ENCODE results near the gene TKTL1. TPM values are rescaled to one million over a fixed set of nuclear protein-coding genes. Genes with fewer than 3 reads are reported as not detected.

Gene TKTL1
- total and polyA plus RNA-seq, 2 of the 4 experiments (the other 2 are of a cell fraction), result not detected

- CTCF ChIA-PET, result no interaction called here
- DNase-seq, result peak; percentile 24
- Histone ChIP-seq H4K8ac (ENCODE audit: low read depth in 2 of 2, low read length in 2 of 2) (no peak overlapping the region), H3K23ac (ENCODE audit: low read depth, low read length) (no peak overlapping the region), H3K14ac (replicated peaks; ENCODE audit: low read depth, low read length) (no peak overlapping the region), H4K20me1 (ENCODE audit: insufficient read depth, low read length) (no peaks in the 10 kb centered on the region; the same call in 1 of the 2 replicates), H3K56ac (ENCODE audit: extremely low read depth, insufficient read depth, low read length) (no peak overlapping the region), H3K4me1 (ENCODE audit: control insufficient read depth, insufficient read depth, low read length) (peaks cover 4% of the 10 kb centered on the region; the same call in 1 of the 2 replicates), H2BK5ac (ENCODE audit: low read depth, low read length, poor library complexity, severe bottlenecking) (no peak overlapping the region), H3K36me3 (ENCODE audit: control insufficient read depth, insufficient read depth, low read length) (no peaks in the 10 kb centered on the region), H2BK15ac (ENCODE audit: low read depth, low read length) (no peak overlapping the region), H3K79me1 (ENCODE audit: low read depth in 1 of 2, low read length in 2 of 2) (no peaks in the 10 kb centered on the region), H3K4me2 (ENCODE audit: low read depth, low read length) (no peak overlapping the region), H3K4ac (ENCODE audit: low read depth, low read length) (no peak overlapping the region), H3K18ac (ENCODE audit: low read depth, low read length) (no peak overlapping the region), H3K9me1 (ENCODE audit: insufficient read depth, low read length) (no peaks in the 10 kb centered on the region), H3K4me3 (ENCODE audit: insufficient read depth, low read depth, low read length) (no peak overlapping the region), H4K5ac (ENCODE audit: low read depth, low read length) (no peak overlapping the region), H3K9me3 (ENCODE audit: control insufficient read depth, insufficient read depth, low read length) (no peaks in the 10 kb centered on the region), H2AK9ac (replicated peaks; ENCODE audit: low read depth, low read length, poor library complexity) (no peak overlapping the region), H3K9ac (ENCODE audit: low read depth, low read length) (no peak overlapping the region), H3K27ac (ENCODE audit: insufficient read depth, low read length) (no peak overlapping the region), H2BK120ac (ENCODE audit: low read depth, low read length) (no peak overlapping the region), H3K27me3 (ENCODE audit: control insufficient read depth, insufficient read depth, low read length) (peaks cover 53% of the 10 kb centered on the region), H4K91ac (ENCODE audit: insufficient read depth, low read depth, low read length) (no peak overlapping the region), H2AK5ac (ENCODE audit: low read depth, low read length) (no peak overlapping the region), H2BK20ac (ENCODE audit: low read depth, low read length) (no peak overlapping the region), H2AFZ (replicated peaks; ENCODE audit: low read length, poor library complexity) (no peak overlapping the region)
- intact Hi-C loops (cut with micrococcal nuclease) (no loop called here), in situ Hi-C loops (cut with MboI; ENCODE audit: low sequenced_read_pairs) (no loop called here), dilution Hi-C loops (cut with HindIII; ENCODE audit: low sequenced_read_pairs, unreplicated experiment) (no loop called here)
- POLR2A ChIA-PET (ENCODE audit: unreplicated experiment), result no interaction called here
- ATAC-seq (ENCODE audit: low read depth), result no peak
- no peak for TF ChIP-seq SMC3 (IDR thresholded peaks at IDR 0.05; ENCODE audit: low read depth, low read length)
- TF ChIP-seq MAZ (IDR thresholded peaks at IDR 0.05; ENCODE audit: borderline replicate concordance, low read depth, low read length), result no peak
- TF ChIP-seq RFX5 (IDR thresholded peaks at IDR 0.05; ENCODE audit: low read depth, low read length), result no peak
- TF ChIP-seq RCOR1 (IDR thresholded peaks at IDR 0.05; ENCODE audit: insufficient replicate concordance, low read length), result no peak
- TF ChIP-seq NFE2L2 (IDR thresholded peaks at IDR 0.05; ENCODE audit: low read depth, low read length), result no peak
- TF ChIP-seq POLR2A (IDR thresholded peaks at IDR 0.05; ENCODE audit: low read depth, low read length), result no peak
- no peak for TF ChIP-seq FOS (IDR thresholded peaks at IDR 0.05; ENCODE audit: low read depth, low read length)
- TF ChIP-seq CTCF (conservative IDR thresholded peaks at IDR 0.05; ENCODE audit: low read depth, low read length), result no peak
- no peak for TF ChIP-seq RAD21 (IDR thresholded peaks at IDR 0.05; ENCODE audit: low read length)
- no peak for TF ChIP-seq BHLHE40 (IDR thresholded peaks at IDR 0.05; ENCODE audit: low read depth, low read length)
- TF ChIP-seq ELK1 (IDR thresholded peaks at IDR 0.05; ENCODE audit: borderline replicate concordance, low read depth, low read length), result no peak
- TF ChIP-seq MAFK (IDR thresholded peaks at IDR 0.05; ENCODE audit: low read depth, low read length), result no peak
- no peak for TF ChIP-seq CHD1 (IDR thresholded peaks at IDR 0.05; ENCODE audit: low read depth, low read length)
- TF ChIP-seq CEBPB (IDR thresholded peaks at IDR 0.05; ENCODE audit: low read depth, low read length), result no peak
- no peak for TF ChIP-seq MXI1 (IDR thresholded peaks at IDR 0.05; ENCODE audit: borderline replicate concordance, low read depth, low read length)
- no TSS peak for BruUV-seq (replicated peaks)
- no CpG with 5 or more reads among the region's 8 CpGs for WGBS, 2 experiments (ENCODE audit: extremely low coverage in 2 of 2, insufficient read length in 1 of 2)
Observed at GRCh38 chrX:154325541-154325940, 29.9 kb downstream of the TKTL1 start.
